ENCODE measurements around the gene UNC13D. TPM values are rescaled to one million over a fixed set of nuclear protein-coding genes. Genes with fewer than 3 reads are reported as not detected.

Gene UNC13D
- polyA plus RNA-seq, 3 donors = 28.4 to 111 (median 53.3) TPM

DNA sequence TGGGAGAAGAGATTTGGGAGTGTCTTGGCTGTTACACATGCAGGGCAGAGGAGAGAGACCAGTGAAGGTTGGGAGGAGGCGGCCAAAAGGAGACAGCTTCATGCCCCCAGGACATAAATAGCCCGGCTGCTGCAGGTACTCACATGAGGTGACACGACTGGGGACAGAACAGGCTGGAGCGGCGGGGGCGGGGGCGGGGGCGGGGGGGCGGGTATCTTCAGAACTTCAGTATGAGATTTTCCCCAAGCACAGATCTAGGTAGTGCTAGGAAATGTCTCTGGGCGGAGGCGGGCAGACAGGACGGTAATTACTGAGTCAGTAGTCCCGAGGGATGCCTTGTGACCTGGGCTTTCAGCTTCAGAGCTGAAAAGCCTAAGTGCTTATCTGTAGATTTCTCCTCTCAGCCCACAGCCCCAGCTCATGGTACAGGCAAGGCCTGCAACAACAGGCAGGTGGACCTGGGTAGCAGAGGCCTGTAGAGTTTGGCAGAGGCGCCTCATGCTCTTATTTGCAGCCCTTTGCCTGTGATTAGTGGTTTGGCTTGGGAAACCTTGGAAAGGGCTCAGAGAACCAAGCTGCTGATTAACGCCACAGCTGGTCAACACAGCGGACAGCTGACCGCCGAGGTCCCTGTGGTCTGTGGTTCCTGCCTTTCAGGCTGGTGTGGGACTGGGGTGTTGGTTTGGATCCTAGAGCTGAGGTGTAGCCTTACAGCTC, 35.1 kb downstream of the UNC13D start:
- peaks cover 13% of the 10 kb centered on the region for H3K79me2 ChIP-seq (ENCODE audit: insufficient read depth, low read length)
- Mint-ChIP-seq H3K9me3 (peaks cover 0 to 3% (median 0%) of the 10 kb centered on the region in 7 donors), H3K27me3 (ENCODE audit: low read depth in 3 of 3) (peaks cover 0 to 1% (median 0%) of the 10 kb centered on the region in 3 donors), H3K27ac (peak overlapping the region in 1 of 7 donors; percentile 58), H3K4me3 (no peak overlapping the region), H3K4me1 (no peaks in the 10 kb centered on the region), H3K36me3 (peaks cover 28 to 45% of the 10 kb centered on the region in 2 donors)
- H3K27ac ChIP-seq (ENCODE audit: low read depth in 1 of 2, low read length in 2 of 2) = no peak overlapping the region
- H4K20me1 ChIP-seq (ENCODE audit: insufficient read depth, low read length) = no peaks in the 10 kb centered on the region
- H3K4me1 ChIP-seq (ENCODE audit: control insufficient read depth in 1 of 2, insufficient read depth in 2 of 2, low read length in 2 of 2) = no peaks in the 10 kb centered on the region
- H3K4me2 ChIP-seq (replicated peaks; ENCODE audit: extremely low read depth, low read length, poor library complexity, severe bottlenecking) = no peak overlapping the region
- no peak overlapping the region for H2AFZ ChIP-seq (ENCODE audit: insufficient read depth, low read depth, low read length, poor library complexity, severe bottlenecking)
- H3K9me3 ChIP-seq (replicated peaks in 1 of 2; ENCODE audit: control insufficient read depth in 1 of 2, insufficient read depth in 1 of 2, low read length in 2 of 2) = no peaks in the 10 kb centered on the region
- no peak overlapping the region for H3K9ac ChIP-seq (ENCODE audit: insufficient read depth, low read length, poor library complexity, severe bottlenecking)
- DNase-seq = no peak
- 98% methylated on average over 10 of the region's 18 CpGs for WGBS (ENCODE audit: insufficient coverage)
- TF ChIP-seq, protein P1, sequence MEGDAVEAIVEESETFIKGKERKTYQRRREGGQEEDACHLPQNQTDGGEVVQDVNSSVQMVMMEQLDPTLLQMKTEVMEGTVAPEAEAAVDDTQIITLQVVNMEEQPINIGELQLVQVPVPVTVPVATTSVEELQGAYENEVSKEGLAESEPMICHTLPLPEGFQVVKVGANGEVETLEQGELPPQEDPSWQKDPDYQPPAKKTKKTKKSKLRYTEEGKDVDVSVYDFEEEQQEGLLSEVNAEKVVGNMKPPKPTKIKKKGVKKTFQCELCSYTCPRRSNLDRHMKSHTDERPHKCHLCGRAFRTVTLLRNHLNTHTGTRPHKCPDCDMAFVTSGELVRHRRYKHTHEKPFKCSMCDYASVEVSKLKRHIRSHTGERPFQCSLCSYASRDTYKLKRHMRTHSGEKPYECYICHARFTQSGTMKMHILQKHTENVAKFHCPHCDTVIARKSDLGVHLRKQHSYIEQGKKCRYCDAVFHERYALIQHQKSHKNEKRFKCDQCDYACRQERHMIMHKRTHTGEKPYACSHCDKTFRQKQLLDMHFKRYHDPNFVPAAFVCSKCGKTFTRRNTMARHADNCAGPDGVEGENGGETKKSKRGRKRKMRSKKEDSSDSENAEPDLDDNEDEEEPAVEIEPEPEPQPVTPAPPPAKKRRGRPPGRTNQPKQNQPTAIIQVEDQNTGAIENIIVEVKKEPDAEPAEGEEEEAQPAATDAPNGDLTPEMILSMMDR (IDR thresholded peaks at IDR 0.05) = no peak
- H3K4me3 ChIP-seq (replicated peaks in 1 of 3; ENCODE audit: low read depth in 2 of 3, low read length in 3 of 3) = no peak overlapping the region
- no peaks in the 10 kb centered on the region for H3K27me3 ChIP-seq (ENCODE audit: control insufficient read depth in 2 of 2, insufficient read depth in 2 of 2, low read length in 2 of 2)
- H3K36me3 ChIP-seq (replicated peaks in 1 of 2; ENCODE audit: control insufficient read depth in 1 of 2, insufficient read depth in 2 of 2, low read length in 2 of 2) = peaks cover 37 to 51% of the 10 kb centered on the region in 2 donors
- intact Hi-C loops (cut with micrococcal nuclease) = no loop called here

DNA sequence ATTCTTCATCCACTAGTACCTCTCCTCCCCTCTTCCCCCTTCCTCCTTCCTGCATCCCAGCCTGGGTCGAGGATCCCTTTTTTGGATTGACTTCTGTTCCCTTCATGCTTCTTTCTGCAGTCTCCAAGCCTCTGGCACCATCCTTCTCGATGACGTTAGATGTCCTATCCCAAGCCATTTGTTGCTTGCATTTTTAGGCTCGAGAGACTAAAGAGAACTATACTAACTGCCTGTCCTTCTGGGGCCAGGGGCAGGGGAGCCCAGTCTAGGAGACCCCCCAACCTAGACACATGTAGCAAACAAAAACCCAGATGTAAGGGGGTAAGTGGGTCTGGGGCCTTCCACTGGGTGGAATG, 35.7 kb downstream of the UNC13D start:
- Histone ChIP-seq H3K4me1 (ENCODE audit: control insufficient read depth in 1 of 2, insufficient read depth in 2 of 2, low read length in 2 of 2) (no peaks in the 10 kb centered on the region), H3K4me2 (replicated peaks; ENCODE audit: extremely low read depth, low read length, poor library complexity, severe bottlenecking) (no peak overlapping the region), H3K27ac (ENCODE audit: low read depth in 1 of 2, low read length in 2 of 2) (no peak overlapping the region), H3K79me2 (ENCODE audit: insufficient read depth, low read length) (peaks cover 16% of the 10 kb centered on the region), H4K20me1 (ENCODE audit: insufficient read depth, low read length) (no peaks in the 10 kb centered on the region), H3K9ac (ENCODE audit: insufficient read depth, low read length, poor library complexity, severe bottlenecking) (no peak overlapping the region), H3K36me3 (replicated peaks in 1 of 2; ENCODE audit: control insufficient read depth in 1 of 2, insufficient read depth in 2 of 2, low read length in 2 of 2) (peaks cover 33 to 46% of the 10 kb centered on the region in 2 donors), H3K4me3 (replicated peaks in 1 of 3; ENCODE audit: low read depth in 2 of 3, low read length in 3 of 3) (no peak overlapping the region), H2AFZ (ENCODE audit: insufficient read depth, low read depth, low read length, poor library complexity, severe bottlenecking) (no peak overlapping the region), H3K27me3 (ENCODE audit: control insufficient read depth in 2 of 2, insufficient read depth in 2 of 2, low read length in 2 of 2) (no peaks in the 10 kb centered on the region), H3K9me3 (replicated peaks in 1 of 2; ENCODE audit: control insufficient read depth in 1 of 2, insufficient read depth in 1 of 2, low read length in 2 of 2) (no peaks in the 10 kb centered on the region)
- TF ChIP-seq, protein P1 (IDR thresholded peaks at IDR 0.05) = no peak
- 91% methylated on average over 3 of the region's 4 CpGs for WGBS (ENCODE audit: insufficient coverage)
- H3K4me3 Mint-ChIP-seq = no peak overlapping the region
- peaks cover 0 to 3% (median 0%) of the 10 kb centered on the region in 7 donors for H3K9me3 Mint-ChIP-seq
- no peaks in the 10 kb centered on the region for H3K4me1 Mint-ChIP-seq
- peaks cover 22 to 40% of the 10 kb centered on the region in 2 donors for H3K36me3 Mint-ChIP-seq
- H3K27me3 Mint-ChIP-seq (ENCODE audit: low read depth in 3 of 3) = peaks cover 0 to 1% (median 0%) of the 10 kb centered on the region in 3 donors
- no peak for DNase-seq
- H3K27ac Mint-ChIP-seq = peak overlapping the region in 2 of 7 donors; percentile 58 to 68
- intact Hi-C loops (cut with micrococcal nuclease) = no loop called here
